IMR-90 (cell line): Measurements from ENCODE around the gene ING3. TPM values are rescaled to one million over a fixed set of nuclear protein-coding genes. Genes with fewer than 3 reads are reported as not detected.

ENCODE experiments used
- ATAC-seq: fragments of 200-7000 bp; cut with Tn5 transposase; 2 replicates; pipeline ENCODE4 v1.9.1; 2020; ENCODE audit warnings: low read depth, mild to moderate bottlenecking, moderate library complexity
- BruUV-seq: library from RNA; stranded (reverse); fragments of 400-500 nt; replicated peaks from 2 replicates; lab custom pipeline; 2021; lab: Mats Ljungman, UMichigan
- CTCF ChIA-PET: fragments of 300-600 bp; formaldehyde crosslinking; extraction: SDS; loops from one replicate; lab custom pipeline; 2021; ENCODE audit warnings: antibody characterized with exemption; lab: Yijun Ruan, JAX
- POLR2A ChIA-PET: fragments of 300-600 bp; sonication (Branson Sonifier 250); formaldehyde crosslinking; loops from one replicate; lab custom pipeline; 2022; ENCODE audit warnings: antibody characterized with exemption; ENCODE audit not compliant: unreplicated experiment; lab: Charles Lee
- DNase-seq: peaks from one replicate; pipeline ENCODE4 v3.0.0; 2013
- H2AFZ ChIP-seq: replicated peaks from 2 replicates; pipeline ENCODE3; 2013; ENCODE audit warnings: low read length, mild to moderate bottlenecking; ENCODE audit not compliant: poor library complexity
- H2AK5ac ChIP-seq: 2 replicates; pipeline ENCODE4 v1.6.1; 2013; ENCODE audit warnings: low read depth, low read length, inconsistent platforms
- H2AK9ac ChIP-seq: replicated peaks from 2 replicates; pipeline ENCODE3; 2013; ENCODE audit warnings: mild to moderate bottlenecking, low read depth, low read length, moderate library complexity; ENCODE audit not compliant: poor library complexity
- H2BK120ac ChIP-seq: 2 replicates; pipeline ENCODE4 v1.6.1; 2013; ENCODE audit warnings: low read depth, low read length, inconsistent platforms
- H2BK15ac ChIP-seq: 3 replicates; pipeline ENCODE4 v1.6.1; 2013; ENCODE audit warnings: low read depth, low read length, inconsistent platforms
- H2BK20ac ChIP-seq: 2 replicates; pipeline ENCODE4 v1.6.1; 2013; ENCODE audit warnings: low read depth, mild to moderate bottlenecking, inconsistent platforms, low read length, moderate library complexity
- H2BK5ac ChIP-seq: 2 replicates; pipeline ENCODE4 v1.6.1; 2013; ENCODE audit warnings: mild to moderate bottlenecking, low read depth, low read length, inconsistent platforms; ENCODE audit not compliant: poor library complexity, severe bottlenecking
- H3K14ac ChIP-seq: replicated peaks from 2 replicates; pipeline ENCODE4 v1.6.1; 2013; ENCODE audit warnings: low read depth, low read length, inconsistent platforms
- H3K18ac ChIP-seq: 2 replicates; pipeline ENCODE4 v1.6.1; 2013; ENCODE audit warnings: low read depth, low read length, control low read depth
- H3K23ac ChIP-seq: 2 replicates; pipeline ENCODE4 v1.6.1; 2013; ENCODE audit warnings: low read depth, low read length, inconsistent platforms
- H3K27ac ChIP-seq: 2 replicates; pipeline ENCODE4 v1.5.1; 2013; ENCODE audit warnings: mild to moderate bottlenecking, control low read depth, low read length; ENCODE audit not compliant: insufficient read depth
- H3K27me3 ChIP-seq: 2 replicates; pipeline ENCODE4 v1.6.1; 2013; ENCODE audit warnings: low read length; ENCODE audit not compliant: control insufficient read depth, insufficient read depth
- H3K36me3 ChIP-seq: 2 replicates; pipeline ENCODE4 v1.6.1; 2013; ENCODE audit warnings: low read length, mixed read lengths; ENCODE audit not compliant: control insufficient read depth, insufficient read depth
- H3K4ac ChIP-seq: 2 replicates; pipeline ENCODE4 v1.6.1; 2013; ENCODE audit warnings: low read depth, low read length, inconsistent platforms
- H3K4me1 ChIP-seq: 2 replicates; pipeline ENCODE4 v1.6.1; 2013; ENCODE audit warnings: low read length, mixed read lengths; ENCODE audit not compliant: control insufficient read depth, insufficient read depth
- H3K4me2 ChIP-seq: 2 replicates; pipeline ENCODE4 v1.6.1; 2013; ENCODE audit warnings: low read depth, mild to moderate bottlenecking, control low read depth, low read length, moderate library complexity
- H3K4me3 ChIP-seq: 2 replicates; pipeline ENCODE4 v1.5.1; 2013; ENCODE audit warnings: low read depth, mild to moderate bottlenecking, control low read depth, low read length, moderate library complexity; ENCODE audit not compliant: insufficient read depth
- H3K56ac ChIP-seq: 2 replicates; pipeline ENCODE4 v1.6.1; 2013; ENCODE audit warnings: low read length, inconsistent platforms; ENCODE audit not compliant: insufficient read depth; ENCODE audit errors: extremely low read depth
- H3K79me1 ChIP-seq, 2 experiments: 2 replicates each; pipeline ENCODE4 v1.6.1; 2013; ENCODE audit warnings: low read length in 2 of 2, inconsistent platforms in 1 of 2, low read depth in 1 of 2
- H3K9ac ChIP-seq: 2 replicates; pipeline ENCODE4 v1.6.1; 2013; ENCODE audit warnings: low read depth, low read length, control low read depth
- H3K9me1 ChIP-seq: 2 replicates; pipeline ENCODE4 v1.6.1; 2013; ENCODE audit warnings: low read length, inconsistent platforms; ENCODE audit not compliant: insufficient read depth
- H3K9me3 ChIP-seq: 2 replicates; pipeline ENCODE4 v1.6.1; 2013; ENCODE audit warnings: low read length; ENCODE audit not compliant: control insufficient read depth, insufficient read depth
- H4K20me1 ChIP-seq: 2 replicates; pipeline ENCODE4 v1.6.1; 2013; ENCODE audit warnings: low read length, inconsistent platforms; ENCODE audit not compliant: insufficient read depth
- H4K5ac ChIP-seq: 2 replicates; pipeline ENCODE4 v1.6.1; 2013; ENCODE audit warnings: mild to moderate bottlenecking, low read depth, low read length, control low read depth
- H4K8ac ChIP-seq, 2 experiments: 2 replicates each; pipeline ENCODE4 v1.6.1; 2013; ENCODE audit warnings: low read depth in 2 of 2, low read length in 2 of 2, control low read depth in 1 of 2, inconsistent platforms in 1 of 2
- H4K91ac ChIP-seq: 2 replicates; pipeline ENCODE4 v1.6.1; 2013; ENCODE audit warnings: low read depth, low read length, inconsistent platforms; ENCODE audit not compliant: insufficient read depth
- BHLHE40 ChIP-seq: fragments of 150-350 bp; IDR thresholded peaks from 2 replicates; pipeline ENCODE4 v1.6.1; 2016; ENCODE audit warnings: mild to moderate bottlenecking, low read depth, low read length
- CEBPB ChIP-seq: IDR thresholded peaks from 2 replicates; pipeline ENCODE4 v1.6.1; 2012; ENCODE audit warnings: low read depth, low read length, improper control_type of control experiment
- CHD1 ChIP-seq: IDR thresholded peaks from 2 replicates; pipeline ENCODE4 v1.6.1; 2012; ENCODE audit warnings: low read depth, low read length, improper control_type of control experiment
- ELK1 ChIP-seq: fragments of 150-350 bp; IDR thresholded peaks from 2 replicates; pipeline ENCODE4 v1.6.1; 2016; ENCODE audit warnings: low read depth, mild to moderate bottlenecking, low read length, moderate library complexity, borderline replicate concordance
- MXI1 ChIP-seq: IDR thresholded peaks from 2 replicates; pipeline ENCODE4 v1.6.1; 2012; ENCODE audit warnings: low read depth, mild to moderate bottlenecking, low read length, moderate library complexity, borderline replicate concordance
- NFE2L2 ChIP-seq: fragments of 150-350 bp; IDR thresholded peaks from 2 replicates; pipeline ENCODE4 v1.6.1; 2016; ENCODE audit warnings: low read depth, mild to moderate bottlenecking, low read length
- POLR2A ChIP-seq: IDR thresholded peaks from 2 replicates; pipeline ENCODE4 v1.6.1; 2012; ENCODE audit warnings: mild to moderate bottlenecking, low read depth, low read length
- RCOR1 ChIP-seq: IDR thresholded peaks from 2 replicates; pipeline ENCODE4 v1.6.1; 2012; ENCODE audit warnings: mild to moderate bottlenecking, low read length, improper control_type of control experiment; ENCODE audit not compliant: insufficient replicate concordance
- RFX5 ChIP-seq: IDR thresholded peaks from 2 replicates; pipeline ENCODE4 v1.8.0; 2012; ENCODE audit warnings: low read depth, mild to moderate bottlenecking, low read length, moderate library complexity
- WGBS, 2 experiments: methylation state at CpG; one replicate each; pipeline versions ENCODE4 v1.1.5 to v1.1.7; 2013; ENCODE audit warnings: missing lambda C conversion rate in 2 of 2; ENCODE audit not compliant: insufficient read length in 1 of 2; ENCODE audit errors: extremely low coverage in 2 of 2; 5-methylcytosine and 5-hydroxymethylcytosine counted together
- dilution Hi-C: fragments of 300-500 bp; cut with HindIII; formaldehyde crosslinking; loops from one replicate; pipeline ENCODE4 v1.14.3; 2018; ENCODE audit warnings: low sequenced_read_pairs; ENCODE audit not compliant: unreplicated experiment
- in situ Hi-C: fragments of 300-500 bp; cut with MboI; formaldehyde crosslinking; loops from 3 replicates; pipeline ENCODE4 v1.14.3; 2019; ENCODE audit warnings: low sequenced_read_pairs, inconsistent platforms, mixed read lengths
- intact Hi-C: fragments of 100-400 bp; cut with micrococcal nuclease; formaldehyde crosslinking; loops from 2 replicates; pipeline ENCODE4 v1.10.0; 2022
- polyA plus RNA-seq, 3 experiments: library from polyadenylated mRNA; depleted of rRNA; stranded (reverse); fragments of >200 nt; gene quantifications; 2 replicates each; pipeline ENCODE4 v1.2.3, GENCODE V29; 2012; ENCODE audit warnings: low replicate concordance in 1 of 3
- total RNA-seq: library from RNA; depleted of rRNA; stranded (reverse); fragments of >200 nt; gene quantifications from 2 replicates; pipeline ENCODE4 v1.2.3, GENCODE V29; 2012
- TF ChIP-seq, protein P1 (sequence below): conservative IDR thresholded peaks from 2 replicates; pipeline ENCODE4 v1.5.1; 2012; ENCODE audit warnings: mild to moderate bottlenecking, low read depth, low read length, improper control_type of control experiment
- TF ChIP-seq, protein P2 (sequence below): fragments of 150-350 bp; IDR thresholded peaks from 2 replicates; pipeline ENCODE4 v1.6.1; 2017; ENCODE audit warnings: mild to moderate bottlenecking, antibody characterized with exemption, low read length, low read depth

The ING3 gene
- total and polyA plus RNA-seq, 2 of the 4 experiments (the other 2 are of a cell fraction) = 7.2 to 11.3 TPM

- no peak overlapping the region for H2AFZ ChIP-seq
- no peak overlapping the region for H2AK9ac ChIP-seq
- in situ Hi-C loops = no loop called here
- peak overlapping the region; percentile 57 for H4K91ac ChIP-seq
- H3K14ac ChIP-seq = no peak overlapping the region; the same call in 1 of the 2 replicates
- H3K27me3 ChIP-seq = no peaks in the 10 kb centered on the region
- no TSS peak for BruUV-seq
- H3K9me3 ChIP-seq = no peaks in the 10 kb centered on the region
- ChIA-PET POLR2A (interaction anchor here (0.6 kb wide), 3 partner anchors 37 to 1000 kb away, joined by 3 to 9 read pairs (median 5); no protein-coding TSS in a partner anchor), CTCF (interaction anchor here (0.6 to 1.1 kb wide), 4 partner anchors 16 to 316 kb away, joined by 3 to 5 read pairs (median 4); no protein-coding TSS in a partner anchor)
- no peak overlapping the region for H3K4me2 ChIP-seq
- H2BK5ac ChIP-seq = peak overlapping the region; percentile 95
- DNase-seq (no peak), ATAC-seq (no peak)
- H3K9ac ChIP-seq = no peak overlapping the region
- peak overlapping the region; percentile 64; the same call in 1 of the 2 replicates for H3K23ac ChIP-seq
- dilution Hi-C loops = no loop called here
- H3K4me1 ChIP-seq = peaks cover 14% of the 10 kb centered on the region
- no peak overlapping the region for H3K56ac ChIP-seq
- H2BK120ac ChIP-seq = peak overlapping the region; percentile 67
- peak overlapping the region in 1 of 2 experiments; percentile 67; a peak in 2 of 4 replicates for H4K8ac ChIP-seq
- no peak overlapping the region for H2BK20ac ChIP-seq
- WGBS, 2 experiments = no CpG with 5 or more reads among the region's 3 CpGs
- H3K4ac ChIP-seq = peak overlapping the region; percentile 77
- peaks cover 5% of the 10 kb centered on the region for H3K9me1 ChIP-seq
- 0 out of 2 replicates have a peak overlapping the region, but pooled peaks have one; percentile 69 for H3K18ac ChIP-seq
- peak overlapping the region; percentile 77; the same call in 1 of the 2 replicates for H2AK5ac ChIP-seq
- intact Hi-C loops = no loop called here
- no peak overlapping the region for H3K4me3 ChIP-seq
- H3K27ac ChIP-seq = peak overlapping the region; percentile 47; the same call in 1 of the 2 replicates
- H2BK15ac ChIP-seq = peak overlapping the region; percentile 77; the same call in 2 of the 3 replicates
- H3K36me3 ChIP-seq = no peaks in the 10 kb centered on the region
- TF ChIP-seq CHD1 = no peak
- no peak for TF ChIP-seq RCOR1
- TF ChIP-seq POLR2A = no peak
- TF ChIP-seq MXI1 = no peak
- TF ChIP-seq, protein P1, sequence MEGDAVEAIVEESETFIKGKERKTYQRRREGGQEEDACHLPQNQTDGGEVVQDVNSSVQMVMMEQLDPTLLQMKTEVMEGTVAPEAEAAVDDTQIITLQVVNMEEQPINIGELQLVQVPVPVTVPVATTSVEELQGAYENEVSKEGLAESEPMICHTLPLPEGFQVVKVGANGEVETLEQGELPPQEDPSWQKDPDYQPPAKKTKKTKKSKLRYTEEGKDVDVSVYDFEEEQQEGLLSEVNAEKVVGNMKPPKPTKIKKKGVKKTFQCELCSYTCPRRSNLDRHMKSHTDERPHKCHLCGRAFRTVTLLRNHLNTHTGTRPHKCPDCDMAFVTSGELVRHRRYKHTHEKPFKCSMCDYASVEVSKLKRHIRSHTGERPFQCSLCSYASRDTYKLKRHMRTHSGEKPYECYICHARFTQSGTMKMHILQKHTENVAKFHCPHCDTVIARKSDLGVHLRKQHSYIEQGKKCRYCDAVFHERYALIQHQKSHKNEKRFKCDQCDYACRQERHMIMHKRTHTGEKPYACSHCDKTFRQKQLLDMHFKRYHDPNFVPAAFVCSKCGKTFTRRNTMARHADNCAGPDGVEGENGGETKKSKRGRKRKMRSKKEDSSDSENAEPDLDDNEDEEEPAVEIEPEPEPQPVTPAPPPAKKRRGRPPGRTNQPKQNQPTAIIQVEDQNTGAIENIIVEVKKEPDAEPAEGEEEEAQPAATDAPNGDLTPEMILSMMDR = no peak
- TF ChIP-seq, protein P2, sequence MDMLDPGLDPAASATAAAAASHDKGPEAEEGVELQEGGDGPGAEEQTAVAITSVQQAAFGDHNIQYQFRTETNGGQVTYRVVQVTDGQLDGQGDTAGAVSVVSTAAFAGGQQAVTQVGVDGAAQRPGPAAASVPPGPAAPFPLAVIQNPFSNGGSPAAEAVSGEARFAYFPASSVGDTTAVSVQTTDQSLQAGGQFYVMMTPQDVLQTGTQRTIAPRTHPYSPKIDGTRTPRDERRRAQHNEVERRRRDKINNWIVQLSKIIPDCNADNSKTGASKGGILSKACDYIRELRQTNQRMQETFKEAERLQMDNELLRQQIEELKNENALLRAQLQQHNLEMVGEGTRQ = no peak
- no peak for TF ChIP-seq BHLHE40
- no peak for TF ChIP-seq ELK1
- no peak for TF ChIP-seq NFE2L2
- no peak for TF ChIP-seq CEBPB
- no peak for TF ChIP-seq RFX5
- no peaks in the 10 kb centered on the region for H4K20me1 ChIP-seq
- H4K5ac ChIP-seq = peak overlapping the region; percentile 70; the same call in 1 of the 2 replicates
- H3K79me1 ChIP-seq = peaks cover 22 to 56% of the 10 kb centered on the region in 2 experiments
These were observed 76.1 kb downstream of the ING3 start for GRCh38 chr7:121026577-121027111.
